ENCODE measurements around the gene MDH1.

- TF ChIP-seq CTCF (IDR thresholded peaks at IDR 0.05; ENCODE audit: low read length) (no peak), EZH2 (IDR thresholded peaks at IDR 0.05; ENCODE audit: borderline replicate concordance, low read length) (no peak)
Measured at GRCh38 chr2:63553049-63553448, 35.7 kb upstream of the MDH1 start.

Measured in OCI-LY1 (cell line).